KMS-11 (cell line): Measurements from ENCODE around the gene EEF2K.

ENCODE experiments used
- H2AFZ ChIP-seq: fragments of 200-600 bp; sonication (generic); 2 replicates; pipeline ENCODE4 v1.6.1; 2016; ENCODE audit warnings: antibody characterized with exemption, mixed run types, low read depth
- H3K27ac ChIP-seq: fragments of 200-600 bp; sonication (generic); 2 replicates; pipeline ENCODE4 v1.6.1; 2016; ENCODE audit warnings: mild to moderate bottlenecking, mixed run types
- H3K27me3 ChIP-seq: fragments of 200-600 bp; sonication (generic); 2 replicates; pipeline ENCODE4 v1.6.1; 2017; ENCODE audit warnings: mild to moderate bottlenecking, low read depth, mixed run types, moderate library complexity; ENCODE audit not compliant: insufficient read depth
- H3K36me3 ChIP-seq: fragments of 200-600 bp; sonication (generic); 2 replicates; pipeline ENCODE4 v1.6.1; 2017; ENCODE audit warnings: mild to moderate bottlenecking, mixed run types; ENCODE audit not compliant: insufficient read depth
- H3K4me1 ChIP-seq: fragments of 200-600 bp; sonication (generic); 2 replicates; pipeline ENCODE4 v1.6.1; 2016; ENCODE audit warnings: mild to moderate bottlenecking, low read depth, mixed run types; ENCODE audit not compliant: poor library complexity, severe bottlenecking
- H3K4me2 ChIP-seq: fragments of 200-600 bp; sonication (generic); 2 replicates; pipeline ENCODE4 v1.7.0; 2016; ENCODE audit warnings: mild to moderate bottlenecking, mixed run types
- H3K4me3 ChIP-seq: fragments of 200-600 bp; sonication (generic); IDR thresholded peaks from 2 replicates; pipeline ENCODE4 v1.6.1; 2017; ENCODE audit warnings: low read depth, low read length, mixed read lengths; ENCODE audit not compliant: insufficient read depth
- H3K79me2 ChIP-seq: fragments of 200-600 bp; sonication (generic); 2 replicates; pipeline ENCODE4 v1.6.1; 2016; ENCODE audit warnings: low read depth, mixed run types; ENCODE audit not compliant: insufficient read depth
- H3K9ac ChIP-seq: fragments of 200-600 bp; sonication (generic); 2 replicates; pipeline ENCODE4 v1.6.1; 2016; ENCODE audit warnings: mild to moderate bottlenecking, mixed run types
- H4K20me1 ChIP-seq: fragments of 200-600 bp; sonication (generic); 2 replicates; pipeline ENCODE4 v1.6.1; 2016; ENCODE audit warnings: mild to moderate bottlenecking, mixed run types; ENCODE audit not compliant: insufficient read depth
- TF ChIP-seq, protein P1 (sequence below): fragments of 200-600 bp; sonication (generic); conservative IDR thresholded peaks from 2 replicates; pipeline ENCODE4 v1.6.1; 2017; ENCODE audit warnings: low read depth, mild to moderate bottlenecking, antibody characterized with exemption, low read length, moderate library complexity, mixed read lengths

Gene EEF2K

DNA sequence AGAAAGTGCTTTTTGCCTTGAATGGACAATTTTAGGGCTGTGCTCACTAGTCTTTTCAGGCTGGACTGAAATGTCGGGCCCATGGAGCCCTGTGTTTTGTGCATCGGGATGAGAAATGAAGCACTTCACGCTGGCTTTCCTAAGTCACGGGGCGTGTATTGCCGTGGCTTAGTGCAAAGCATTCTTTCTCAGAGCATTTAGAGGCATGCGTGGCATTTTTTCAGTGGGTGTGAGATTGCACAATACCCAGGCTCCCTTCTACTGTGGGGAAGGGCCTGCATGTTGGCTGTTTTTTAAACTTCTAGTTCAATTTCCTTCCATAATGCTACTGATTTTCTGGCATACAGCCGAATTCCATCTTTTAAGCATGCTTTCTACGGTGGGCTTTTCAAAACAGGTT, 78.6 kb downstream of the EEF2K start:
- Histone ChIP-seq H2AFZ (no peak overlapping the region), H3K36me3 (no peaks in the 10 kb centered on the region)
- TF ChIP-seq, protein P1, sequence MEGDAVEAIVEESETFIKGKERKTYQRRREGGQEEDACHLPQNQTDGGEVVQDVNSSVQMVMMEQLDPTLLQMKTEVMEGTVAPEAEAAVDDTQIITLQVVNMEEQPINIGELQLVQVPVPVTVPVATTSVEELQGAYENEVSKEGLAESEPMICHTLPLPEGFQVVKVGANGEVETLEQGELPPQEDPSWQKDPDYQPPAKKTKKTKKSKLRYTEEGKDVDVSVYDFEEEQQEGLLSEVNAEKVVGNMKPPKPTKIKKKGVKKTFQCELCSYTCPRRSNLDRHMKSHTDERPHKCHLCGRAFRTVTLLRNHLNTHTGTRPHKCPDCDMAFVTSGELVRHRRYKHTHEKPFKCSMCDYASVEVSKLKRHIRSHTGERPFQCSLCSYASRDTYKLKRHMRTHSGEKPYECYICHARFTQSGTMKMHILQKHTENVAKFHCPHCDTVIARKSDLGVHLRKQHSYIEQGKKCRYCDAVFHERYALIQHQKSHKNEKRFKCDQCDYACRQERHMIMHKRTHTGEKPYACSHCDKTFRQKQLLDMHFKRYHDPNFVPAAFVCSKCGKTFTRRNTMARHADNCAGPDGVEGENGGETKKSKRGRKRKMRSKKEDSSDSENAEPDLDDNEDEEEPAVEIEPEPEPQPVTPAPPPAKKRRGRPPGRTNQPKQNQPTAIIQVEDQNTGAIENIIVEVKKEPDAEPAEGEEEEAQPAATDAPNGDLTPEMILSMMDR = no peak

DNA sequence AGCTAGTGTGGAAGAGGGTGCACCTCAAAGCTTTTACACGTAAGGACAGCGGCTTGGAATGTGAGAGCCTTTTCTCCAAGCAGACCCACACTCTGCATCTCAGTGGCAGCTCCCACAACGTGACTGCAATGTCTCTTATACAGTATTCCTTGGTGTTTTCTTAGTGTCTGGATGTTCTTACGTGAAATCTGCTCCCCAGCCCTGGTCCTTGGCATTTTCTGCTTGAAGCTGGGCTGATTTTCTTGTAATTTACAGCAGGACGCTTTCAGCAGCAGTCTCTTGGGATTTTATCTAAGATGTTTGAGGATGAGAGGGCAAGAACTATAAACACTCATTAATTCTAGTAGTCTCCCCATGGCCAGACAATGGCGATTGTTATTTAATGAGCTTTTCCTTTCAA, 79.0 kb downstream of the EEF2K start:
- no peaks in the 10 kb centered on the region for H3K4me1 ChIP-seq
- no peaks in the 10 kb centered on the region for H3K36me3 ChIP-seq
- TF ChIP-seq, protein P1 = no peak
- H3K9ac ChIP-seq = no peak overlapping the region
- H3K4me2 ChIP-seq = no peak overlapping the region
- no peaks in the 10 kb centered on the region for H3K27me3 ChIP-seq
- no peak overlapping the region for H3K4me3 ChIP-seq
- no peak overlapping the region for H2AFZ ChIP-seq
- no peaks in the 10 kb centered on the region for H4K20me1 ChIP-seq
- H3K27ac ChIP-seq = no peak overlapping the region
- no peaks in the 10 kb centered on the region for H3K79me2 ChIP-seq

More for the DNA sequence above, 78.6 kb downstream of the EEF2K start:
- Histone ChIP-seq H3K79me2 (no peaks in the 10 kb centered on the region), H3K4me1 (no peaks in the 10 kb centered on the region), H3K4me2 (no peak overlapping the region), H3K27ac (no peak overlapping the region), H3K9ac (no peak overlapping the region), H3K27me3 (no peaks in the 10 kb centered on the region), H3K4me3 (no peak overlapping the region), H4K20me1 (no peaks in the 10 kb centered on the region)

DNA sequence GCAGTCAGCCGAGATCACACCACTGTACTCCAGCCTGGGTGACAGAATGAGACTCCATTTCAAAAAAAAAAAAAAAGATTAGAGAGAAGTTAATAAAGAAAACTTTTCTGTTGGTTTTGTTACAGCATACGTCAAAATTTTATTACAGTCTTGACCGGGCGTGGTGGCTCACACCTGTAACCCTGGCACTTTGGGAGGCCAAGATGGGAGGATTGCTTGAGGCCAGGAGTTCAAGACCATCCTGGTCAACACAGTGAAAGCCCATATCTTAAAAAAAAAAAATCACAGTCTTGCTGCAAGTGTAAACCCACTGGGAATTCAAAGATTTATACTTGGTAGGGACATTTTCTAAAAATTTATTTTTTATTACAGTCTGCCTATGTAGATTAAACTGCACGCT, 84.9 kb downstream of the EEF2K start:
- TF ChIP-seq, protein P1 = no peak
- H3K27me3 ChIP-seq = no peaks in the 10 kb centered on the region
- H3K9ac ChIP-seq = no peak overlapping the region
- H3K4me2 ChIP-seq = no peak overlapping the region
- no peaks in the 10 kb centered on the region for H3K36me3 ChIP-seq
- H2AFZ ChIP-seq = no peak overlapping the region
- no peak overlapping the region for H3K4me3 ChIP-seq
- H3K27ac ChIP-seq = no peak overlapping the region
- H4K20me1 ChIP-seq = no peaks in the 10 kb centered on the region
- peaks cover 7% of the 10 kb centered on the region for H3K4me1 ChIP-seq
- H3K79me2 ChIP-seq = no peaks in the 10 kb centered on the region

DNA sequence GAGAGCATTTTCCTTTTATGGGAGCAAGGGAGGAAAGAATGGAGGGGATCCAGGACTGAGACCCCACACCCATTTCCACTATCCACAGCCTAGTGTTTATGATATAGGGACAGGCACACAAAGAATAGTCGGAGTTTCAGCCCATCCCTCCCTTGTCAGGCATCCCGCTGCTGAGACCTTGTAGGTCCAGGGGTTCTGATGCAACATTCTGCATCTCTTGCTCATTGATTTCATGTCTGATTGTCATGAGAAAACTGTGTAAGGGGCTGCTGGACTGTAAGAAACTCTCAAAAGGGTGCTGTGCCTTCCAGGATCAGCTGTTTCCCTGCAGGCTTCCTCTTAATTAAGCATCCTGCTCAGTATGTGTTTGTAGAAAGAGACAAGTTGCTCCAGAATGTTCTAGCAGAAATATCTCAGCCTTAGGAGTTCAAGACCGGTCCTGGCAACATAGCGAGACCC, 85.8 kb downstream of the EEF2K start:
- no peaks in the 10 kb centered on the region for H3K27me3 ChIP-seq
- H3K79me2 ChIP-seq = no peaks in the 10 kb centered on the region
- H3K4me2 ChIP-seq = no peak overlapping the region
- no peak overlapping the region for H3K27ac ChIP-seq
- no peak overlapping the region for H3K9ac ChIP-seq
- no peaks in the 10 kb centered on the region for H3K36me3 ChIP-seq
- no peak overlapping the region for H3K4me3 ChIP-seq
- TF ChIP-seq, protein P1 = no peak
- H3K4me1 ChIP-seq = peaks cover 10% of the 10 kb centered on the region
- H4K20me1 ChIP-seq = no peaks in the 10 kb centered on the region
- H2AFZ ChIP-seq = no peak overlapping the region

DNA sequence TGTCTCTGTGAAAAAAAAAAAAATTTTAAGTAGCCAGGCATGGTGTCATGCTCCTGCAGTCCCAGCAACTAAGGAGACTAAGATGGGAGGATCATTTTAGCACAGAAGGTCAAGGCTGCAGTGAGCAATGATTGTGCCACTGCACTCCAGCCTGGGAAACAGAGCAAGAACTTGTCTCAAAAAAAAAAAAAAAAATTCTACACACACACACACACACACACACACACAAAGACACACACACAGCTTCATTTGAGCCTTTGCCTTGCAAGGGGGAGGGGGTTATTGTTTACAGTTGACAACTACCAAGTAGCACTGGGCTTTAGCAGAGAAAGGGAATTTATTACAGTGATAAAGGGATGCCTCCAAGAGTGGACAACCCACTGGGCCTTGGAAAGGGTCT, 86.2 kb downstream of the EEF2K start:
- Histone ChIP-seq H3K79me2 (no peaks in the 10 kb centered on the region; the same call in 1 of the 2 replicates), H3K9ac (no peak overlapping the region), H4K20me1 (no peaks in the 10 kb centered on the region), H3K4me3 (no peak overlapping the region), H3K27ac (no peak overlapping the region), H3K27me3 (no peaks in the 10 kb centered on the region), H2AFZ (no peak overlapping the region), H3K4me2 (no peak overlapping the region), H3K4me1 (peaks cover 10% of the 10 kb centered on the region), H3K36me3 (no peaks in the 10 kb centered on the region)
- TF ChIP-seq, protein P1 = no peak
